Liver (tissue), 3 donors: ENCODE data around the gene CAMK2B.

Experiments
- CTCF ChIP-seq: fragments of 150-350 bp; IDR thresholded peaks from 2 replicates; pipeline ENCODE4 v1.5.1; 2017; ENCODE audit warnings: improper control_type of control experiment, low read depth, low read length; ENCODE audit not compliant: missing input control
- EGR1 ChIP-seq, 2 donors: IDR thresholded peaks; 2 replicates each; pipeline ENCODE4 v1.6.1; 2016 to 2018; ENCODE audit warnings: antibody characterized with exemption in 2 of 2, low read depth in 2 of 2
- FOXA1 ChIP-seq: IDR thresholded peaks from 2 replicates; pipeline ENCODE4 v1.6.1; 2016; ENCODE audit warnings: antibody characterized with exemption
- GABPA ChIP-seq, 2 donors: IDR thresholded peaks in 1 of 2; conservative IDR thresholded peaks in 1 of 2; 2 replicates each; pipeline ENCODE4 v1.6.1; 2016; ENCODE audit warnings: antibody characterized with exemption in 2 of 2, mild to moderate bottlenecking in 1 of 2, moderate library complexity in 1 of 2
- HNF4A ChIP-seq, 2 donors: conservative IDR thresholded peaks; 2 replicates each; pipeline ENCODE4 v1.6.1; 2016; ENCODE audit warnings: antibody characterized with exemption in 2 of 2, mild to moderate bottlenecking in 2 of 2
- MAX ChIP-seq: IDR thresholded peaks from 2 replicates; pipeline ENCODE4 v1.6.1; 2016; ENCODE audit warnings: antibody characterized with exemption
- RAD21 ChIP-seq, 2 donors: IDR thresholded peaks; 2 replicates each; pipeline ENCODE4 v1.6.1; 2016; ENCODE audit warnings: antibody characterized with exemption in 2 of 2, mild to moderate bottlenecking in 2 of 2
- REST ChIP-seq: IDR thresholded peaks from 2 replicates; pipeline ENCODE4 v1.6.1; 2016; ENCODE audit warnings: antibody characterized with exemption, mild to moderate bottlenecking
- SP1 ChIP-seq: IDR thresholded peaks from 2 replicates; pipeline ENCODE4 v1.6.1; 2018; ENCODE audit warnings: antibody characterized with exemption, mild to moderate bottlenecking
- TAF1 ChIP-seq: conservative IDR thresholded peaks from 2 replicates; pipeline ENCODE4 v1.6.1; 2016; ENCODE audit warnings: antibody characterized with exemption, mild to moderate bottlenecking
- YY1 ChIP-seq: IDR thresholded peaks from 2 replicates; pipeline ENCODE4 v1.6.1; 2016; ENCODE audit warnings: antibody characterized with exemption, mild to moderate bottlenecking
- TF ChIP-seq, protein P1 (sequence below): IDR thresholded peaks from 2 replicates; pipeline ENCODE4 v1.6.1; 2016; ENCODE audit warnings: antibody characterized with exemption
- donor health status: healthy.
- donor health status: healthy.

GRCh38 chr7:44249639-44250234, 75.7 kb downstream of the CAMK2B start:
- TF ChIP-seq SP1 (no peak), CTCF (no peak), HNF4A (conservative IDR thresholded peaks at IDR 0.05) (no peak), YY1 (no peak), GABPA (IDR thresholded peaks at IDR 0.05 in 1 of 2, conservative IDR thresholded peaks at IDR 0.05 in 1 of 2) (no peak), MAX (no peak), REST (no peak), TAF1 (no peak), FOXA1 (no peak), RAD21 (IDR thresholded peaks at IDR 0.05) (no peak), EGR1 (IDR thresholded peaks at IDR 0.05; ENCODE audit: low read depth in 2 of 2) (no peak)
- TF ChIP-seq, protein P1, sequence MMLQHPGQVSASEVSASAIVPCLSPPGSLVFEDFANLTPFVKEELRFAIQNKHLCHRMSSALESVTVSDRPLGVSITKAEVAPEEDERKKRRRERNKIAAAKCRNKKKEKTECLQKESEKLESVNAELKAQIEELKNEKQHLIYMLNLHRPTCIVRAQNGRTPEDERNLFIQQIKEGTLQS, result no peak
